Activated B cell treated with CpG ODN at 0.5 μM for 24 hours (primary cell): ENCODE results near the gene SLC2A11. TPM values are rescaled to one million over a fixed set of nuclear protein-coding genes. Genes with fewer than 3 reads are reported as not detected.

Experiments used
- ATAC-seq: fragments of 200-7000 bp; cut with Tn5 transposase; one replicate; pipeline ENCODE4 v1.10.0; 2021; ENCODE audit warnings: low read depth, mild to moderate bottlenecking, moderate library complexity
- CTCF ChIA-PET: fragments of 350-600 bp; sonication (Branson Sonifier 250); formaldehyde crosslinking; loops from one replicate; lab custom pipeline; 2021; ENCODE audit warnings: antibody characterized with exemption; lab: Charles Lee
- POLR2A ChIA-PET: fragments of 350-600 bp; sonication (Branson Sonifier 250); formaldehyde crosslinking; loops from one replicate; lab custom pipeline; 2021; ENCODE audit warnings: antibody characterized with exemption; lab: Charles Lee
- DNase-seq: peaks from one replicate; pipeline ENCODE4 v3.0.0; 2022
- H3K27ac Mint-ChIP-seq: one replicate; pipeline ENCODE4 v1.8.0; 2020; ENCODE audit warnings: mixed read lengths
- H3K27me3 Mint-ChIP-seq: one replicate; pipeline ENCODE4 v1.8.0; 2021; ENCODE audit warnings: mixed read lengths
- H3K36me3 Mint-ChIP-seq: one replicate; pipeline ENCODE4 v1.8.0; 2021; ENCODE audit warnings: low read depth, mixed read lengths
- H3K4me1 Mint-ChIP-seq: one replicate; pipeline ENCODE4 v1.8.0; 2021; ENCODE audit warnings: mixed read lengths
- H3K4me3 Mint-ChIP-seq: one replicate; pipeline ENCODE4 v1.8.0; 2020; ENCODE audit warnings: mild to moderate bottlenecking, mixed read lengths
- H3K9me3 Mint-ChIP-seq: one replicate; pipeline ENCODE4 v1.8.0; 2020; ENCODE audit warnings: mixed read lengths
- CTCF ChIP-seq: fragments of 200-600 bp; IDR thresholded peaks from one replicate; pipeline ENCODE4 v1.8.0; 2022; ENCODE audit warnings: antibody characterized with exemption, mild to moderate bottlenecking
- intact Hi-C: fragments of 100-400 bp; cut with micrococcal nuclease; formaldehyde crosslinking; loops from one replicate; pipeline ENCODE4 v1.15.1; 2024
- total RNA-seq: library from RNA; stranded (reverse); gene quantifications from 2 replicates; pipeline ENCODE4 v1.2.3, GENCODE V29; 2022

SLC2A11 gene
- total RNA-seq, 1 donor from 2014 or later = 30.2 TPM

- Mint-ChIP-seq H3K4me1 (peaks cover 51% of the 10 kb centered on the region), H3K4me3 (no peak overlapping the region), H3K9me3 (no peaks in the 10 kb centered on the region), H3K36me3 (peaks cover 73% of the 10 kb centered on the region), H3K27ac (peak overlapping the region; percentile 35), H3K27me3 (no peaks in the 10 kb centered on the region)
- intact Hi-C loops = loop anchor here (10.0 kb wide), 2 partner anchors 602 to 688 kb away; partner anchors contain the start of genes RAB36 and RSPH14
- DNase-seq (no peak), ATAC-seq (no peak)
- ChIA-PET CTCF (no interaction called here), POLR2A (interaction anchor here (1.3 kb wide), 1 partner anchor 25 kb away, joined by 3 read pairs; the partner anchor contains the start of gene SLC2A11)
- TF ChIP-seq CTCF = no peak
Observed at GRCh38 chr22:23832226-23833016, 25.3 kb upstream of the SLC2A11 start.

- no peak for ATAC-seq
- Mint-ChIP-seq H3K4me3 (no peak overlapping the region), H3K4me1 (peaks cover 56% of the 10 kb centered on the region), H3K27me3 (no peaks in the 10 kb centered on the region), H3K27ac (no peak overlapping the region), H3K36me3 (peaks cover 68% of the 10 kb centered on the region), H3K9me3 (no peaks in the 10 kb centered on the region)
- intact Hi-C loops = loop anchor here (10.0 kb wide), 2 partner anchors 602 to 688 kb away; partner anchors contain the start of genes RAB36 and RSPH14
- ChIA-PET CTCF (no interaction called here), POLR2A (no interaction called here)
- peak; percentile 13 for DNase-seq
- no peak for TF ChIP-seq CTCF
Observed at GRCh38 chr22:23833017-23833751, 24.5 kb upstream of the SLC2A11 start.

GRCh38 chr22:23833911-23834317 lies 23.8 kb upstream of the SLC2A11 start:
- Mint-ChIP-seq H3K27ac (no peak overlapping the region), H3K4me3 (no peak overlapping the region), H3K27me3 (no peaks in the 10 kb centered on the region), H3K9me3 (no peaks in the 10 kb centered on the region), H3K36me3 (peaks cover 62% of the 10 kb centered on the region), H3K4me1 (peaks cover 53% of the 10 kb centered on the region)
- intact Hi-C loops = loop anchor here (10.0 kb wide), 2 partner anchors 601 to 689 kb away; partner anchors contain the start of genes RAB36 and RSPH14
- TF ChIP-seq CTCF = no peak
- ChIA-PET POLR2A (no interaction called here), CTCF (no interaction called here)
- ATAC-seq (no peak), DNase-seq (peak; percentile 5)

GRCh38 chr22:23834406-23834792 lies 23.3 kb upstream of the SLC2A11 start:
- Mint-ChIP-seq H3K27me3 (no peaks in the 10 kb centered on the region), H3K27ac (no peak overlapping the region), H3K4me3 (no peak overlapping the region), H3K4me1 (peaks cover 53% of the 10 kb centered on the region), H3K9me3 (no peaks in the 10 kb centered on the region), H3K36me3 (peaks cover 57% of the 10 kb centered on the region)
- no peak for DNase-seq
- ATAC-seq = no peak
- POLR2A ChIA-PET = interaction anchor here (1.2 kb wide), 1 partner anchor 29 kb away, joined by 4 read pairs; no protein-coding TSS in a partner anchor
- intact Hi-C loops = loop anchor here (10.0 kb wide), 2 partner anchors 600 to 690 kb away; partner anchors contain the start of genes RAB36 and RSPH14
- no peak for TF ChIP-seq CTCF
- CTCF ChIA-PET = no interaction called here
